Stimulated activated CD8-positive, alpha-beta memory T cell treated with anti-CD3 and anti-CD28 coated beads, Interleukin-7, amount 100 ng/mL, for 24 hours (primary cell): ENCODE results near the gene ACSL1.

ENCODE experiments used
- DNase-seq: peaks from one replicate; pipeline ENCODE4 v3.0.0-alpha.2; 2020; ENCODE audit warnings: low read depth

The ACSL1 gene

DNA sequence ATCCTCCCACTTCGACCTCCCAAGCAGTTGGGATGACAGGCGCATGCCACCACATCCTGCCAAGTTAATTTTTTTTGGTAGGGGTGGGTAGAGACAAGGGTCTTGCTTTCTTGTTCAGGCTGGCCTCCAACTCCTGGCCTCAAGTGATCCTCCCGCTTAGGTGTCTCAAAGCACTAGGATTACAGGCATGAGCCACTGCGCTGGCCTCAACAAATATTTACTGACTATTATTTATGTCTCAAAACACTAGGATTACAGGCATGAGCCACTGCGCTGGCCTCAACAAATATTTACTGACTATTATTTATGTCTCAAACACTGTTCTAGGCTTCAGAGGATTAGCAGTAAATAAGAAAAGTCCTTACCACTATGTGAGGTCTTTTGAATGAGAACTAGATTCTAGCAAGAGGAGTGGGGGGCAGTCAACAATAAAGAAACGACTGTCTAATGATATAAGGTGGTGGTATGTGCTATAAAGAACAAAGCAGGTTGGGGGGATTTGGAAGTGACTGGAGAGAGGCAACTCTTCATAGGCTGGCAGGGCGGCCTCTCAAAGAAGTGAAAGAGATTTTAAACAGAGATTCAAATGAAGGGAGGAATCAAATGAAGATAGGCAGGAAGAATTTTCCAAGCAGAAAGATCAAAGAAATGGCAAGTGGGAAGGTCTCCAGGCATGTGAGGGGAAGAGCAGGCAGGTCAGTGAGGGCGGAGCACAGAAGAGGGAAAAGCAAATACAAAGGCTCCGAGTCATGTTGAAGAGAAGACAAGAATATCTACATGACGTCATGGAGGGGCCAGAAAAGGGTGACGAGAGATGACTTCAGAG, 12.7 kb upstream of the ACSL1 start:
- no peak for DNase-seq

DNA sequence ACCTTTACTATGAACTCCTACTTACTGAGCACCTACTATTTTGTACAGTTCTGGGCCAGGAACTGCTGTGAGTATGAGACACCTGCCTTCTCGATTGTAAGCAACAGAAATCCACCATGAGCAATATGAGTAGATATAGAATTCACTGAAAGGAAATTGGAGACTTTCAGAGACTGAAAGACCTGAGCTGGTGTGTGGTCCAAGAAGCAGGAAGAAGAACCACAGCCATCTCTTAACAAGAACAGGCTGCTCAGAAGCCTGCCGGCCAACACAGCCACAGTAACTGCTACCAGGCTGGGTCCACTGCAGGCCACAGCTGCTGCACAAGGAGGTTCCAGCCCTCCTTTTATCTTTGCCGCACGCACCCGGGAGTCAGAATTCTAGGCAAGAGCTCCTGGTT, 10.8 kb upstream of the ACSL1 start:
- DNase-seq = no peak

DNA sequence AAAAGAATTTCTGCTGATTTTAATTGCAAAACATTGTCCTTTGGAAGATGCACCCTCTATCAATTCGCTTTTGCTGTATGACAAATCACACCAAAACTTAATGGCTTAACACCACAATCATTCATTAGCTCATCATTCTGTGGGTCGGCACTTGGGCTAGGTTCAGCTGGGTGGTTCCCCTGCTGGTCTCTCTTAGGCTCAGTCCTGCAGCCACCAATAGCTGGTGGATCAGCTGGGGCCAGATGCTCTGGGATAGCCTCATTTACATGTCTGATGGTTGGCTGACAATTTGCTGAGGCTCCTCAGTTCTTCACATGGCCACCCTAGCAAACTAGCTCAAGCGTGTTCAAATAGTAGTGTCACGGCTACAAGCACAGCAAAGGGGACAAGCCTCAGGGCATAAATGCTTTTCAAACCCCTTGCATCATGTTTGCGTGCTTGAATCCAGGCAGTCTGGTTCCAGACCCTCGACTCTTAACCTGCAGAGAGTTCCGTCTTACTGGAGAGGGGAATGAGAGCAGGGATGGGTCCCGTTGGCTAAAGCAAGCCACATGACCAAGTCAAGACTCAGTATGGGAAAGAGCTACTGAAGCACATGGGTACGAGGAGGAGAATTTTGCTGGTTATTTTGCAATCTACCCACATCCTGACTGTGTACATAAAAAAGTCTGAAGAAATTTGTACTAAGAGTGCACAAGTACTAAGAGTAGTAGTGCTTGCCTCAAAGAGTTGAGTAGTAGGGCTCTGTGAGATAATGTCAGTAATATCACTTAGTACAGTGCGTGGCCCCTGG, 7.5 kb upstream of the ACSL1 start:
- DNase-seq = no peak

DNA sequence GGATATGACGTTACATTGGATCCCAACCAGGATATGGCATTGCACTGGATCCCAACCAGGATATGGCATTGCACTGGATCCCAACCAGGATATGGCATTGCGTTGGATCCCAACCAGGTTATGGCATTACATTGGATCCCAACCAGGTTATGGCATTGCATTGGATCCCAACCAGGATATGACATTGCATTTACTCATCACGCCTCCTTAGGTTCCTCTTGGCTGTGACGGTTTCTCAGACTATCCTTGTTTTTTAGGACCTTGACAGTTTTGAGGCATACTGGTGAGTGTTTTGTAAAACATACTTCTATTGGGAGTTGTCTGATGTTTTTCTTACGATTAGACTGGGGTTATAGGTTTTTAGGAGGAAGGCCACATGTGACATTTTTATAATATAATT, 5.4 kb upstream of the ACSL1 start:
- DNase-seq = no peak

DNA sequence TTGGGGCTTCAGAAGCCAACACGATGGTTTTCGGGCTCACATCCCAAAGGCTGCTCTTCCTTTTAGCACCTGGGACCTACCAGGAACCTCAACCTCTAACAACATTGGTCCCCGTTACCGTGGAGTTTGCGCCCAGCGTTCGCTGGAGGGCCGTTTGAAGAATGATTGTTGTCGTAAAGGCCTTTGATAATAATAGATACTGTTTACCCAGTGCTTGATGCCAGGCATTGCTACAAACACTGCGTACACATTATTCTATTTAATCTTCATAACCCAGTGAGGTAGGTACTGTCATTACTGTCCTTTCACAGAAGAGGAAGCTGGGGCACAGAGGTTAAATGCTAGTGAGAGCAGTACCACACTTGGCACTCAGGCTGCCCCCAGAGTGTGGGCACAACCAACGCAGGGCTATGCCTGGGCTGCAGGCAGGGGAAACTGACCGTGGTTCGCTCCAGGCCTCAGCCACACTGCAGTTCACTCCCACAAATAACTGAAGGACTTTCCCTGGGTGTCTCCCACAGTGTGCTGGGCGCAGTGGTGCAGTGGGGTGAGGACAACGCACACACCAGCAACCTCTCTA, 1.0 kb upstream of the ACSL1 start:
- DNase-seq = no peak

DNA sequence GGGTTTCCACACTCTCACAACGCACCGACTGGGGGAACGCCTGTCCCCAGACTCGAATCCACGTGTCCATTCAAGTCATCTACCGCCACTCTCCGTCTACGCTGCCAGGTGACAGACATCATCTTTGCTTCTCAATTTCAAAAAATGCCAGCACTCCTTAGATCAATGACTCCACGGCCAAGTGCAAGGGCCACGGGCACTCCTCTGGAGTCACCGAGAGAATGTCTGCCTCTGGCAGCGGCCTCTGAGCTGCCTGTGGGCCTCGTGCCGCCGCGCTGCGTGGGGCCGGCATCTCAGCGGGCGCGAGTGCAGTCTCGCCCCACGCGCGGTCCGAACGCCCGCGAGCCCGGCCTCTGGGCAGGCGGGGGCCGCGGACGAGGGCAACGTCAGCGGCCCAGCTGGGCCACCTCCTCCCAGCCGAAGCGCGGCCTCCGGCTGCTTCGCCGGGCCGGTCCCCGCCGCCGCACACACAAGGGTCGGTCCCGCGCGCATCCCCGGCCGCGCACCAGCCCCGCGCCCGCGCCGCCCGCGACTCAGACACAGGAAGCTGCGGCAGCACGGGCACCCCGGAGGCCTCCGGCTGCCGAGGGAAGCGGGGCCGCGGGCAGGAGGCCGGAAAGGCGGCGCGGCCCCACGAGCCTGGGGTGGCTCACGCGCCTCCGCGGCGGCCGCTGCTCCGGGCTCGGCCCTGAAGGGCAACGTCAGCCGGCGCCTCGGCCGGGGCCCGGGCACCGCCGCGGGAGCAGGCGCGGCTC, 450 bp downstream of the ACSL1 start:
- no peak for DNase-seq

DNA sequence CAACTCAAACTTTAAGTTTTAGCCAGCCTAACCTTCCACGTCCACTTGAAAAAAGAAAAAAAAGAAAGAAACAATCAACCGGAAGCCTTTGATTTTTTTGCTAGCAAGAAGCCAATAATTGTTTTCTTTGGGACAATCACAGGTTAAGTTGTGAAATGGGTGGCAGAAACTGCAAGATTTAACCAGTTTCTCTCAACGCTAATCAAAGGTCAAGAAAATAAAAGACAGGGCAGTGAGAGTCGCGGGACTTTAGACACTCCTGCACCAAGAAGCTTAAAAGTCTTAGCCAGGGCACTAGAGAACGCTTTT, 1.0 kb downstream of the ACSL1 start:
- no peak for DNase-seq

DNA sequence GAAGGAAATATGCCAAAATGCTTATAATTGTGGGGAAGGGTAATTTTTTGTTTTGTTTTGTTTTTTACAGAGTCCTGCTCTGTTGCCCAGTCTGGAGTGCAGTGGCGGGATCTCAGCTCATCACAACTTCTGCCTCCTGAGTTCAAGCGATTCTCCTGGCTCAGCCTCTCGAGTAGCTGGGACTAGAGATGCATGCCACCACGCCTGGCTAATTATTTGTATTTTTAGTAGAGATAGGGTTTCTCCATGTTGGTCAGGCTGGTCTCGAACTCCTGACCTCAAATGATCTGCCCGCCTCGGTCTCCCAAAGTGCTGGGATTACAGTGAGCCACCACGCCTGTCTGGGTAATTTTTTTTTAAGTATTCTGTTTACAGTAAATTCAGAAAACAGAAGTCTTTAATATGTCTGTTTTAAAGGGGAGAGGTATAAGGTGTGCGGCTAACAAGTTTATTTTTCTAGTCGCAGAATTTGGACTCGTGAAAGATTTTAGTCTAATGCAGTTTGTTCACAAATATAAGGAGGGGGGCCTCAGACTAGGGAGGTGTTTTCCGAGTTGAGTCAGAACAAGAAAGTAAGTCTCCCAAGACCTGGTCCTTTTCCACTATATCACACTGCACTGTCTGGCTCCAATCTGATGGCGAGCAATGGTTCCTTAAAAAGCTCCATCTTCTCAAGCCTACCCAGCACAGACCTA, 1.5 kb downstream of the ACSL1 start:
- no peak for DNase-seq

DNA sequence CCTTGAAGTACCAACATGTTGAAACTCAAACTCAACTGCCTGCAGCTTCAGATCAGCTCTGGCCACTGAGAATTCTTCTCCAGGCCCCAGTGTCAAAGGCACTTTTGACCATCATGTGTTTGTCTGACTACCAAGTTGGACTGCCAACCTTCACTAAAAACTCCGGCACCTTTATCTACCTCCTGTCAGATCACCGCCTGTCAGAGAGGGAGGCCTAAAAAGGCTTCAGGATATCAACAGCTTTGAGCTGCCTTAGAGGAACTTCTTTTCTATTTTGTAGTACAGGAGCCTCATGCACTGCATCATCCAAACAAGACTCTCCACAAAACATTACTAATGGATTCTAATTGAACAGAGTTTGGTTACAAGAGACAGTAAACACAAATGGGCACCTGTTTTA, 2.8 kb downstream of the ACSL1 start:
- DNase-seq = no peak

DNA sequence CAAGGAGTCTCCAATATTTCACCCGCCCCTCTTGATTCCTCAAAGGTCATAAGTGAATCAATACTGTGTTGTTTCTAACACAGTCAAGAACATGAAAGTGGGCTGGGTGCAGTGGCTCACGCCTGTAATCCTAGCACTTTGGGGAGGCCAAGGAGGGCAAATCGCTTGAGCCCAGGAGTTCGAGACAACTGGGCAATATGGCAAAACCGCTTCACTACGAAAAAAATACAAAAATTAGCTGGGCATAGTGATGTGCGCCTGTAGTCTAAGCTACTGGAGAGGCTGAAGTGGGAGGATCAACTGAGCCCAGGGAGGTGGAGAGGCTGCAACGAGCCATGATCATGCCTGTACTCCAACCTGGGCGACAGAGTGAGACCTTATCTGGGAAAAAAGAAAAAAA, 3.4 kb downstream of the ACSL1 start:
- no peak for DNase-seq

DNA sequence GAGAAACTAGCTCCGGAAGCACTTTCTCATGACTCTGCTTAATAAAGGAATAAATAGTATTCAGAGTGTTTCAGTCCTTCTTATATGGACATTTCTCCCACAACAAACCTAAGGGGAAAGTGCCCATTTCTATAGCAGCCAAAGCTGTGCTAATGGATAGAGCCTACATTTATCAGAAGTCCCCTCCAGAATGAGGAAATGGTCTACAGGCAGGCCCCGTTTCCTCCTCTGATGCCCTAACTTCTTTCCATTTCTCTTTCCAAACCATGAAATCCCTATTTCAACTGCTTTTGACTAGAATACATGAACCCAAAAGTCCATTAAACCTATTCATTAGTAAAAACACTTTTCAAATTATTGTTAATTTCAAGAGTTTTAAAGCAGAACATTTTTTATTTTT, 4.5 kb downstream of the ACSL1 start:
- no peak for DNase-seq

DNA sequence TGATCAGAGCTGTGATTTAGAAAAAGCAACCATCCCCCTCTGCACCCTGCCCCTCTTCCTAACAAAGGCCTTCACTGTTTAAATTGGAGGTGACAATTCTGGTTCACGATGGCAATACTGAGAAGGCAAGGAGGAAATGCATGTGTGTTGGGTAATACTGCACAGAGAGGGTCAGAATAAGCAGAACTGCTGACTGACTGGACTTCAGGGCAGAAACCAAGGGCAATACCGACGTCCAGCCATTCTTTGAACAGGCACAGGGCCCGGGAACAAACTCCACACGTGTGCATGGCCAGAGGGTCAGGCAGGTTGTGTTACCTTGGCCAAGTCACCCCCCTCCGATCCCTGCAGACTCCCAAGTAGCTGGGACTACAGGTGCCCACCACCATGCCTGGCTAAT, 6.0 kb downstream of the ACSL1 start:
- DNase-seq = no peak

DNA sequence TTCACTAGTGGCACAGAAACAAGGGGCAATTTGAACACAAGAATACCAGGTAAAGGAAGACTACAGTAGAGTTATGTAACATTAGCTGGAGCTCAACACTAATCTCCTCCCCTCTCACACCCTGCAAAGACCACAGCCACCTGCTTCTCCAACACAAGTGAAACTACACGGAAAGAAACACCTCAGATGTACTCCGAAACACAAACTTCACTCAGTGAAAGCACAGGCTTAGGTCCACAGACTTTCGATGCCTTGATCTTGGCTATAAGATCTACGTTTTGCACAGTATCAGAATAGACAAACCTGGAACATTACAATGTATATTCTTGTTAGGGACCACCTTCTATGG, 7.6 kb downstream of the ACSL1 start:
- DNase-seq = no peak

DNA sequence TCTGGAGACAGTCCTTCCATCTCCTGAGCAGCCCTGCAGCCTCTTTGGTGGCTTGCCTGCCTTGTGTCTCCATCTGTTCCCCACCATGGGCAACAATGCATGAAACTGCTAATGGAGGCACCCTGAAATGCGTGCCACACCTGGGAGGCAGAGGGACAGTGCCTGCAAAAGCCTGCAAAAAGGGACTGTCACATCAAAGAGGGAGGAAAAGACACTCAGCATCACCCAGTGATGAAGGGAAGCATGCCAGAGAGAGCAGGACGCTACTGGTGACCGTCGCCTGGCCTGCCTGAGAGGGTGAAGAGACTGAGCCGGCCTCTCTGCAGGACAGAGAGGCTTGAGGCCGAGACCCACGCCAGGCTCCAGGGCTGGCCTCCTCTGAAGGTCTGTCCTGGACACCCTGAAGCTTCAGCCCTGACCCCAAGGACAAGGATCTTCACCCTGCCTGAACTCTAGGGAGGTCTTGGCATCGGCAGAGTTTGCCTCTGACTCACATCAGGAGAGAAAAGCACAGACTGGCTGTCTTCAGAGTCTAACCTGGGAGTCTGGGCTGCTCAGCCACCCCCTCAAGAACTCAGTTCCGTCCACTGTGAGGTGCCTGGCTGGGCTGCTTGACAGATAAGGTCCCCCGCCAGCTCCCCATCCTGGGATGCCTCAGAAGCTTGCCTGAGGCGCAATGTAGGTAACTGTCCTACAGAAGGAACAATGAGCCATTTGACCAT, 8.1 kb downstream of the ACSL1 start:
- no peak for DNase-seq

DNA sequence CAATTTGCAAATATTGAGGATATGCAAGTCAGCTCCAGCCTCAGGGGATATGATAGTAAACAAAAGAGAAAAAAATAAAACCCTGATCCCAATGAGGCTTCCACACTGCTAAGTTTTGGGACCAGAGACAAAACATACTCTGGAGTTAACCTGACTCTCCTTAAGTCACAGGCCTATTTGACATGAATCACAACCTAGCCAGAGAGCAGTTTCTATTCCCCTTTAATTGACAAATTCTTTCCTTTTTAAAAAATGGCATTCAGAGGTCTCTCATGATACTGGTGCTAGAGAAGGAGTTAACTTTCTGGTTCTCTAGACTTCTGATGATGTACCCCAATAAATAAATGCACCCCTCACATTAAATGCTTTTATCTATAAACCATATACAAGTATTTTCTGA, 8.8 kb downstream of the ACSL1 start:
- DNase-seq = no peak

DNA sequence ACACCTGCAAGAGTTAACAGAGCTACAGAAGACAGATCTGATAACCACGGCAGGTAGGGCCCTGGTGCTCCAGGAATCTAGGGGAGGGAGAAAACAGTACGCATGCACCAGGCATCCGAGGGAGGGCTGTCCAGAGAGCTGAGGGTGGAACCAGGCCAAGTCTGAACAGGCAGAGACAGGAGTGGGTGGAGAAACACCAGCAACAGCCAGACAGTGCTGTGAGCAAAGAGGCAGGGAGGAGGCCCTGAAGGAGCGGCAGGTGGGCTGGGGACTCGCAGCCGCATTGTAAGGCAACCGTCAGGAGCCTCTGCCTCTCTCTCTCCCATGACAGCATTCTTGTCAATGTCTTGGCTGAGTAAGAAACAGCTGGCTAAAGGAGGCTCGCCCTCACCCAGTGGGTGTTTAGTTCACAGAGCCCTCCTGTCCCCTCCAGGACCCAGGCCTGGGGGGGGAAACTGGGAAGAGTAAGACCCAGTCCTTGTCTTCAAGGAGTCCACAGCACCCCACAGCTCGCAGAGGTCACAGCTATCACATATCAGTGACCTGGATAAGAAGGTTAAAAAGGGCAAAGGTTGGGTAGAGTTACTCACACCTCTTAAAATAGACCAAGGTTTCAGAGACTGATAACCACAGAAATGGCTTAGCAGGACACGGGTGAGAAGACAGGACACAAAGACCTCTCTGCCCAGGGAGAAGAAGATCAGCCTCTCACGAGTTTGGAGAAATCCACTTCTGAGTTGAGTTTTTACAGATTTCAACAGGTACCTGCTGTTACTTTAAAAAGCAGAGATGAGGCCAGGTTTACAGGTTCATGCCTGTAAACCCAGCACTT, 10.5 kb downstream of the ACSL1 start:
- no peak for DNase-seq

DNA sequence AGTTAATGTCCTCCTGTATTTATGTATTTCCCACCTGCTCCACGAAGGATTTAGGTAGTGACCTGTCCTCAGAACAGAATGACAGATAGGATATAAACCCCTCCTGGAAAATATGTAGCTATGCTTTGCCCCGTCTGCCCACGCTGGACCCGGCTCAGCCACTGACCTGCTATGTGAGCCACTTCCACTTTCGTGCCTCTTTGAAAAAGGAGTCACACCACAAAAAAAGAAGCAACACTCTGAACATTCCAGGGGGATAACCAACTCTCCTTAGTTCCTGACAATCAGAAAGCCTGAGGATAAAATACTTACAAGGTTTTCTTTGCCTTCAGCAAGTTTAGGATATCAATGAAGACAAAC, 11.1 kb downstream of the ACSL1 start:
- DNase-seq = no peak

DNA sequence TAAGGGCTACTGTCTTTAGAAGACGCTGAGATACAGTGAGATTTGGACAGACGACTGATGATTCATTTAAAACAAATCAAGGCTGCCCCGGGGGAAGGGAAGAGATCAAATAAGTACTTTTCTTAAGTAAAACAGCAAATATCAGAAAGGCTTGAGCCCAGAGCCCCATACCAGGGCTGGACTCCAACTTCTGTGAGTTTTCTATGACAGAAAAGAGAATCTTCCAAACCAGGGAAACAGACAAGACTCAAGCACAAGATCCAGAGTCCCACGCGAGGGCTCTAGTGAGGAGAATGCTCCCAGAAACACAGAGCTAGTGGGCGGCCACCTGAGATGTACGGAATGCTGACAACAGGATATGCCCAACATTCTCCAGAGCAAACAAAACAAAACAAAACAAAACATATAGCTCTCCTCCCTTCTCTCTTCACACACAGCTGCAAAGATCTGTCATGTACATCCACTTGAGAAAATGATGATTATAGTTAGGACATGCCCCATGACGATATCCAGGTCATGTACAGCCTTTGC, 13.1 kb downstream of the ACSL1 start:
- DNase-seq = no peak

DNA sequence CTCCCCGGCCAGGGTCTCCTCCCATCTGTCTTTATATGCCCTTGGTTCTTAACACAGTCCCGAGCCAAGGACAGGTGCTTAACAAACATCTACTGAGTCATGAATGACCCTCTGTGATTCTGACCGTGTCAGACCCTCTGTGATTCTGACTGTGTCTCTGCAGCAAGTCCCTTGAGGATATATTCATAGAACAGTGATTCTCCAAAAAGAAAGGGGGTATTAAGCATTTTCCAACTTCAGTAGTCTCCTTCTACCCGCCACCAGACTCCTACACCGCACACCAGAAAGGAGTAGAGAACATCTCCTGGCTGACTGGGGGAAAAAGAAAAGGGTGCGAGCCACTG, 13.6 kb downstream of the ACSL1 start:
- no peak for DNase-seq

DNA sequence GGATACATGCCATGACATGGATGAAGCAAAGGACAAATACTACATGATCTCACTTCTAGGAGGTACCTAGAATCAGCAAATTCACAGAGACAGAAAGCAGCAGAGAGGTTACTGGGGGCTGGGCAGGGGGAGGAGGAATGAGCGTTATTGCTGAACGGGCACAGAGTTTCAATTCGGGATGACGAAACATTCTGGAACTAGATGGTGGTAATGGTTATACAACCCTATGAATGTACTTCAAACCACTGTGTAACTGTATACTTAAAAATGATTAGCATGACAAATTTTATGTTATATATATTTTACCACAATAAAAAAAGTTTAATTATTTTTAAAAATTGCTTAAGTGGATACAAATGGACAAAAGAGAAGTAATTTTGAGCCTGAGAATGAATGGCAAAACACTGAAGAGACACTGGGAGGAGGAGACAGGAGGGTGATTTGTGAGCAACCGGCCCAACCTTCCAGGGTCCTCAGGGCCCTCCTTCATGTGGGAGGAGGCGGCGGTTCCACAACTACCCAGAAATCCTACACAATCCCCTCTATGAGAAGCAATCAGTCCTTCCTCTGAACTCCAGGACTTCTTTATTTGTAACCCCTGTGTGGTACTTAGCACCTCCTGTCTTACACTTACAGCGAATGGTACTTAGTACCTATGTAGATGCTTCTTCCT, 14.1 kb downstream of the ACSL1 start:
- DNase-seq = no peak
